Measurements from ENCODE around the gene LAMTOR4.
"Not testable (repeated sequence)": the region's sequence is repeated elsewhere in the genome, so short reads cannot be mapped to it uniquely, and the experiment has no call there.

LAMTOR4 gene

DNA sequence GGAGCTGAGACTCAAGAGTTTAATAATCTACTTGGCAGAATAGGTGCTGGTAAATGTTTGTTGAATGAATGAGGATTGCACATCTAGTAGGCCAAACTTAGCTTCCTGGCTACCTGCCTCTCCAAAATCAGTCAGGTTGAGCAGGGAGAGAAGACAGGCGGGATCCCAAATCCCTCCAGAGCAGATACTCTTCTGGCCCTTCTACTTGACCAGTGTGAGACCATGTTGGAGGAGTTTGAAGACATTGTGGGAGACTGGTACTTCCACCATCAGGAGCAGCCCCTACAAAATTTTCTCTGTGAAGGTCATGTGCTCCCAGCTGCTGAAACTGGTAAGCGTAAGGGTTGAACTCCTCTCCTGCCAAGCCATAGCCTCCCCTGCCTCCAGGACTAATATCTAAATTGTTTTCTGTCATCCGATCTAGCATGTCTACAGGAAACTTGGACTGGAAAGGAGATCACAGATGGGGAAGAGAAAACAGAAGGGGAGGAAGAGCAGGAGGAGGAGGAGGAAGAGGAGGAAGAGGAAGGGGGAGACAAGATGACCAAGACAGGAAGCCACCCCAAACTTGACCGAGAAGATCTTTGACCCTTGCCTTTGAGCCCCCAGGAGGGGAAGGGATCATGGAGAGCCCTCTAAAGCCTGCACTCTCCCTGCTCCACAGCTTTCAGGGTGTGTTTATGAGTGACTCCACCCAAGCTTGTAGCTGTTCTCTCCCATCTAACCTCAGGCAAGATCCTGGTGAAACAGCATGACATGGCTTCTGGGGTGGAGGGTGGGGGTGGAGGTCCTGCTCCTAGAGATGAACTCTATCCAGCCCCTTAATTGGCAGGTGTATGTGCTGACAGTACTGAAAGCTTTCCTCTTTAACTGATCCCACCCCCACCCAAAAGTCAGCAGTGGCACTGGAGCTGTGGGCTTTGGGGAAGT lies 24.2 kb upstream of the LAMTOR4 start:
- no peak for DNase-seq

DNA sequence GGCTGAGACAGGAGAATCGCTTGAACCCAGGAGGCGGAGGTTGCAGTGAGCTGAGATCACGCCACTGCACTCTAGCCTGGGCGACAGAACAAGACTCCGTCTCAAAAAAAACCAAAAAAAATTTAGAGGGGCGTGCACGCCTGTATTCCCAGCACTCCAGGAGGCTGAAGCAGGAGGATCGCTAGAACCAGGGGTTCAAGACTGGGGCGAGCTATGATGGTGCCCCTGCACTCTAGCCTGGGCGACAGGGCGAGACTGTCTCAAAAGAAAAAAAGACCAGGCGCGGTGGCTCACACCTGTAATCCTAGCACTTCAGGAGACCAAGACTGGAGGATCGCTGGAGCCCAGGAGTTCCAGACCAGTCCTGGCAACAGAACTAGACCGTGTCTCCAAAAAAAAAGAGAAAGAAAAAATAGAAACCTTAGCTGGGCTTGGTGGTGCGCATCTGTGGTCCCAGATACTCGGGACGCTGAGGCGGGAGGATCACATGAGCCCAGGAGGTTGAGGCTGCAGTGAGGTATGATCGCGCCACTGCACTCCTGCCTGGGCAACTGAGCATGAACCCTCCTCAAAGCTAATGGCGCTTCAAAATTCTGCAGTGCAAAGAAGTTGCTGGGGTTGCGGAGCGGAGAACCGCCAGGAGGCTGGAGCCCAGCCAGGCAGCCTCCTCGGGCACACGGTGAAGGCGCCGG lies 22.3 kb upstream of the LAMTOR4 start:
- no peak for DNase-seq

DNA sequence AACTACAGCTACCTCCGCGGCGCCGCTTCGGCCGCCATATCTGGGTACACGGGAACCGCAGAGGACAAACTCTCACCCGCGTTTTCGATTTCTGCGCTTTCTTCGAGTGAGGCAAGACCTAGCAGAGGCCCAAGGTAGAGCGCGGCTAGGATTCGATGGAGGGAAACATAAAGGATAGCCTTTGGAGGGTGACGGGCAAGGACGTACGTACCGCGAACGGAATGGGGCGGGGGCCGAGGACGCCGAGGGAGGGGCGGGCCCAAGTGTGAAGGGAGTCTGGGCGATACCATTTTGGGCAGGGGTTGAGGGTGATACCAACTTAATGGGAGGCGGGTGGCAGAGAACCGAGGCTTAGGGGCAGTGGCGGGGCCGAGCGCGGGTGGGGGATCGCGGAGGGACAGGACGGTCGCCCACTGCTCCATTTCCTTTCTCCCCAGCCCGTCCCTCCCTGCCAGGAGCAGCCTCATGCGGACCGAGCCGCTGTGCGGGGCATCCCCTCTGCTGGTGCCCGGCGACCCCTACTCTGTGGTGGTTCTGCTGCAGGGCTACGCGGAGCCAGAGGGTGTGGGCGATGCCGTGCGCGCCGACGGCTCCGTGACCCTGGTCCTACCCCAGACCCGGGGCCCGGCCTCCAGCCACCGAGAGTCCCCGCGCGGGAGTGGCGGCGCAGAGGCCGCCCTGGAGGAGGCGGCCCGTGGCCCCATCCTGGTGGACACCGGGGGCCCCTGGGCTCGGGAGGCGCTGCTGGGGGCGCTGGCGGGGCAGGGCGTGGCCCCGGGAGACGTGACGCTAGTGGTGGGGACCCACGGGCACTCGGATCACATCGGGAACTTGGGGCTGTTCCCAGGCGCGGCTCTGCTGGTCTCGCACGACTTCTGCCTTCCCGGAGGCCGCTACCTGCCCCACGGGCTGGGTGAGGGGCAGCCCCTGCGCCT lies 21.5 kb upstream of the LAMTOR4 start, which contains the start of gene MBLAC1:
Gene MBLAC1 (plus strand): TSS at position 37 of the 935 bp plus-strand sequence. CDS start 429 bp downstream, at position 466.
- peak; percentile 93 for DNase-seq

DNA sequence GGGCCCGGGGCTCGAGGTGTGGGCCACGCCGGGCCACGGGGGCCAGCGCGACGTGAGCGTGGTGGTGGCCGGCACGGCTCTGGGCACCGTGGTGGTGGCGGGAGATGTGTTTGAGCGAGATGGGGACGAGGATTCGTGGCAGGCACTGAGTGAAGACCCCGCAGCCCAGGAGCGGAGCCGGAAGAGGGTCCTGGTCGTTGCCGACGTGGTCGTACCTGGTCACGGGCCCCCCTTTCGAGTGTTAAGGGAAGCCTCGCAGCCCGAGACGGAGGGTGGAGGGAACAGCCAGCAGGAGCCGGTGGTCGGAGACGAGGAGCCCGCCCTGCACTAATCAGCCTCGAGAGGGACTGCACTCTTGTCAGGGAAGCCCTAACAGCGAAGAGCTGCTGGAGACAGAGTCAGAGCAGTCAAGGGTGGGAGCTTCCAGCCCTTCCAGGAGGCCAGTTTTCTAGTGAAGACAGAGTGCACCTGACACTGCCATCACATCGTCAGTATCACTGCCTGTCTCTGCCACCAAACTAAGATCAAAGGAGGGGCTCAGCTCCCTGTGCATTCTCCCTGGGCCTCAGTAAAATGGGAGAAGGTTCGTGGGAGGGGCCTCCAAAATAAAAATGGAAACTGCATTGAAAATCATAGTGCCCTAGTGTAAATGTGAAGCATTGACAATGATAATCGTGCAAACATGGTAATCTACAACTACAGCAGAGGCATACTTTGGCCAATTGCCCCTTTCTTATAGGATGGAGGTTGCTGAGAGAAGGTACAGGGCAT lies 20.7 kb upstream of the LAMTOR4 start:
- peak; percentile 17 for DNase-seq

DNA sequence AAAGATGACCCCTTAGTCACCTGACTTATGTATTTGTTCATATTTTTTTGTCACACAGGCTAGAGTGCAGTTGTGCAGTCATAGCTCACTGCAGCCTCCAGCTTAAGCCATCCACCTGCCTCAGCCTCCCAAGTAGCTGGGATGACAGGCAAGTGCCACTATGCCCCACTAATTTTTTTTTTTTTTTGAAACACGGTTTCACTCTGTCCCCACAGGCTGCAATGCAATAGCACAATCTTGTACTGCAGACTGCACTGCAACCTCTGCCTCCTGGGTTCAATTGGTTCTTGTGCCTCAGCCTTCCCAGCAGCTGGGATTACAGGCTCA lies 20.1 kb upstream of the LAMTOR4 start:
- DNase-seq, result no peak

DNA sequence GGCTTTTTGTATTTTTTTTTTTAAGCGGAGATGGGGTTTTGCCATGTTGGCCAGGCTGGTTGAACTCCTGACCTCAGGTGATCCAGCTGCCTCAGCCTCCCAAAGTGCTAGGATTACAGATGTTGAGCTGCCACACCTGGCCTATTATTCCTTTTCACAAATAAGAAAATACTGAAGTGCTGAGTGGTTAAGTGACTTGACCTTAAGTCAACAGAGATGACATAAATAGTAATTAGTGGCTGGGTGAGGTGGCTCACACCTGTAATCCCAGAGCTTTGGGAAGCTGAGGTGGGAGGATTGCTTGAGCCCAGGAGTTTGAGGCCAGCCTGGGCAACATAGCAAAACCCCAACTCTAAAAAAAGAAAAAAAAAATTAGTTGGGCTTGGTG lies 18.5 kb upstream of the LAMTOR4 start:
- DNase-seq, result not testable (repeated sequence)

DNA sequence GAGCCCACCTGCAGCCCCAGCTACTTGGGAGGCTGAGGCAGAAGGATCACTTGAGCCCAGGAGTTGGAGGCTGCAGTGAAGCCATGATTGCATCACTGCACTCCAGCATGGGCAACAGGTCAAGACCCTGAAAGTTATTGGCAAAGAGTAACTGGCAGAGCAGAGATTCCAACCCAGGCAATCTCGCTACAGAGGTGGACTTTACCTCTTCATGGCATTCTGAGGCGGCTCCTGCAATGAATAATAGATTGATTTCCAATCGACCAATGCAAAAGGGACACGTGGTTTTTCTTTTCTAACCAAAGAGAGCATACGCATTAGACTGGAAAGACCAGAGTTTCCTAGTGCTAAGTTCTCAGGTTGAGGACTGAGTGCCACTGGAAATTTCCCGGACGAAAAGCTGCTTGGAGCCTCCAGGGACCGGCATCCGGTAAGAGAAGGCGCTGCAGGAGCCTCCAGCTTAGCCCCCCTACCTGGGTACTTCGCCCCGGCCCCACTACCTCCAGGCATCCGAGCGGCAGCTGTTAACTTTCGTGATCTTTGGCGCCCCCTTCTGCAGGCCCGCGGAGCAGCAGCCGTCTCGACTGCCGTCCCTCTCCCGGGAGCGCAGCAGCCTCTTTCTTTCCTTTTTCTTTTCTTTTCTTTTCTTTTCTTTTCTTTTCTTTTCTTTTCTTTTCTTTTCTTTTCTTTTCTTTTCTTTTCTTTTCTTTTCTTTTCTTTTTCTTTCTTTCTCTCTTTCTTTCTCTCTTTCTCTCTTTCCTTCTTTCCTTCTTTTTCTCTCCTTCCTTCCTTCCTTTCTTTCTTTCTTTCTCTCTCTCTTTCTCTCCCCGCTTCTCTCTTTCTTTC lies 17.9 kb upstream of the LAMTOR4 start:
- peak; percentile 86 for DNase-seq

DNA sequence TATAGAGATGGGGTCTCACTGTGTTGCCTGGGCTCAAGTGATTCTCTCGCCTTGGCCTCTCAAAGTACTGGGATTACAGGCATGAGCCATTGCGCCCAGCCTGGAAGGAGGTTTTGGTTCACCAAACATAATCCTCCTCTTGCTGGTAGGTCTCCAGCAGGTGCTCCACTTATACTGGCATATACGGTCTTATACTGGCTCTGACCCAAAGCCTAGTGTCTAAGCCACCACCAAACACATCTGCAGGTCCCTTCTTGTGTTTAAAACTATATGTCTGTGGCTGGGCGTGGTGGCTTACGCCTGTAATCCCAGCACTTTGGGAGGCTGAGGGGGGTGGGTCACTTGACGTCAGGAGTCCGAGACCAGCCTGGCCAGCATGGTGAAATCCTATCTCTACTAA lies 16.6 kb upstream of the LAMTOR4 start:
- DNase-seq, result no peak

DNA sequence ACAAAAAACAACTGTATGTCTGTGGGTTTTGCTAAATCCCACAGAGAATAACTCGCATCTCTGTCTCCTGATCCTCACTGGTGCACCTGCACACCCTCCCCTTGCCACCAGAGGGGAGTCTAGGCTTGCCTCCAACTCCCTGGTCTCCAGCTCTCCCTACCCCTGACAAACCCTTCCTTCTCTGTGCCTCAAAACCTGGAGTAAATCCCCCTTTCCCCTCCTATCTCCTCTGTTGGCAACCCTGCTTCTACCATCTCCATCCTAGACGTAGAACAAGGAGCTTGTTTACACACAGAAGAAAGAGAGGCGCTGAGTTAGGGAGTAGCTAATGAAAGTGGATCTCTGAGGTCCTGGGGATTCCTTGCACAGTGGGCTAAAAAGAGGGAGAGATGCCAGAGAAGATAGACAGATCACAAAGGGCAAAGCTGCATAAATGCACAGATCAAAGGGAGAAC lies 16.0 kb upstream of the LAMTOR4 start:
- DNase-seq, result peak; percentile 70

DNA sequence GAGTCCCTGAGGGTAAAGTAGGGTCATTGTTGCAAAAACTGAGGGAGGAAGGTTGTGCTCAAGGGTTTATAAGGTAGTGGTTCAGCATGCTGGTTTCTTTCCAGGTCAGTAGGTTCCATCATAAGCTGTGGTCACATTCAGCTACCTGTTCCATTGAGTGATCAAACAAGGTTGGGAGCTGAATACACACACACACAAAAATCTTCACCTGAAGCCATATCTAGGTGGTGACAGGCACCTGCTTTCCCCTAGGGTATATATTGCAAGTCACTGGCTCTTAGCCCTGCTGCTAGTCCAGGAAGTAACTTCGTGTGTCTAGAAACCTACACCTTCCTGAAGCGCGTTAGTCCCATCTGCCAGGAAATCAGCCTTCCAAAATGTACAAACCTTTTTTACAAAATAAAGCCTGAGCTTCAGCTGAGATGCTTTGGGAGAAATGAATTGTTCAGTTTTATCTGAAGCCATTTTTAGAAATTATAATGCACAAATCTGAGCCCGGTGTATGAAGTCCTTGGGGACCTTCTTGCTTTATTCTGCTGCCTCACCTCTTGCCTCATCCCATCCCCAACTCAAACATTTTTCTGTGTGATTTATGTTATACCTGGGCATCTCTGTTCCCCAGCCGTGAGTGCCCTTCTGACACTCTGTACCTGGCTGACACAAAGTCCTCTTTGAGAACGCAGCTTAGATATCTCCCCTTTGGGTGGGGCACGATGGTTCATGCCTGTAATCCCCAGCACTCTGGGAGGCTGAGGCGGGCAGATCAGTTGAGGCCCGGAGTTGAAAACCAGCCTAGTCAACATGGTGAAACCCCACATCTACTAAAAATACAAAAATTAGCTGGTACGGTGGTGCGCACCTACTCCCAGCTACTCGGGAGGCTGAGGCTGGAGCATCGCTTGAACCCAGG lies 10.6 kb upstream of the LAMTOR4 start:
- DNase-seq, result no peak

DNA sequence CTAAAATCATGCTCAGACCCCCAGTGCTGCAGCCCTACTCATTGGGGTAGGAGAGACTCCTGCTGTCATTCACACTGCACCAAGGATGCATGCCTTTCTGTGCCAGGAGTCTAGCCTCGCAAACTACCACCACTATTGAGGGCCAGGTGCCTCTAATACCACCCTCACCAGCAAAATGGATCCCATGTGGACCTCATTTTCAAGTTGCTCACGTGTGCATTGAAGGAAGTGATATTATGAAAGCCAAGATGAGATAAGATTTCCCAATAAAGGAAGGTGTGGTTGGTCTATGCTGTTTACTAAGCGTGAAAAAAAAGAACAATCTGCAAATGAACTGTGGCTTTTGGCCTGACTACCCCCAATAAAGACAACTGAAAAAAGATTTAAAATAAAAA lies 7.2 kb upstream of the LAMTOR4 start:
- DNase-seq, result no peak

DNA sequence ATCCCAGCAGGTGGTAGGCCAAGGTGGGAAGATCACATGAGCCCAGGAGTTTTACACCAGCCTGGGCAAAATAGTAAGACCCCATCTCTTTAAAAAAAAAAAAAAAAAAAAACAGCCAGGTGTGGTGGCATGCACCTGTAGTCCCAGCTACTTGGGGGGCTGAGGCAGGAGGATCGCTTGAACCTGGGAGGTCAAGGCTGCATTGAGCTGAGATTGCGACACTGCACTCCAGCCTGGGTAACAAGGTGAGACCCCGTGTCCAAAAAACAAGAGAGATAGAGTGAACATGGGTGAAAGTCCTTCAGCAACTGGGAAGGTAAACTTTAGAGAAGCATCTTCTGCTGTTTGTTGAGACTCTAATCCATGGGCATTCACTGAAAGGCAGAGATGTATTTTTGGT lies 6.3 kb upstream of the LAMTOR4 start:
- no peak for DNase-seq

DNA sequence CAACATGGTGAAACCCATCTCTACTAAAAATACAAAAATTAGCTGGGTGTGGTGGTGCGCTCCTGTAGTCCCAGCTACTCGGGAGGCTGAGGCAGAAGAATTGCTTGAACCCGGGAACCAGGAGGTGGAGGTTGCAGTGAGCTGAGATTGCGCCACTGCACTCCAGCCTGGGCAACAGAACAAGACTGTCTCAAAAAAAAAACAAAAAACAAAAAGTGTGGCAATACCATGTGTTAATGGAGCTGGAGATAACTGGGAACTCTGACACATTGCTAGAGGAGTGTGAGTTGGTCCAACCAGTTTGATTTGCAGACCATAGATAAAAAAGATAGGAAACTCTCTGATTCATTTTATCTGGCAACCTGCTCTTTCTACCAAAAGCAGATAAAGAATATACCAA lies 2.4 kb upstream of the LAMTOR4 start:
- not testable (repeated sequence) for DNase-seq

DNA sequence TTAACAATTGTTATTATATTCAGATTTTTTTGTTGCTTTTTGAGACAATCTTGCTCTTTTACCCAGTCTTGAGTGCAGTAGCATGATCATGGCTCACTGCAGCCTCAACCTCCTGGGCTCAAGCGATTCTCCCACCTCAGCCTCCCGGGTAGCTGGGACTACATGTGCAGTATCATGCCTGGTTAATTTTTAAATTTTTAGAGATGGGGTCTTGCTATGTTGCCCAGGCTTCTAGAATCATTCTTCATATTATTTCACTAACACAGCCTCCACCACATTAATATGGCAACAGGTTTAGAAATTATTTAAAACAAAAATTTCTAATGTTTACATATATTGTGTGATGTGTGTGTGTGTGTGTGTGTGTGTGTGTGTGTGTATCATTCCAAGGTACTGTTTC lies 1.4 kb upstream of the LAMTOR4 start:
- no peak for DNase-seq

DNA sequence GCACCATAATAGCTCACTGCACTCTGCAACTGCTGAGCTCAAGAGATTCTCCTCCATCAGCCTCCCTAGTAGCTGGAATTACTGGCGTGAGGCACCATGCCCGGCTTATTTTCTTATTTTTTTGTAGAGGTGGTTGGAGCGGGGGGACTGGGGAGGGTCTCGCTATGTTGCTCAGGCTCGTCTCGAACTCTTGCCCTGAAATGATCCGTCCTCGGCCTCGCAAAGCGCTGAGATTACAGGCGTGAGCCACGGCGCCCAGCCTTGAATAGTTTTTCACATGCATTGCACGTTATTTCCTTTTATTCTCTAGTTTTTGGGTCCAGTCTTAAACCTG lies 526 bp upstream of the LAMTOR4 start:
- DNase-seq, result no peak

DNA sequence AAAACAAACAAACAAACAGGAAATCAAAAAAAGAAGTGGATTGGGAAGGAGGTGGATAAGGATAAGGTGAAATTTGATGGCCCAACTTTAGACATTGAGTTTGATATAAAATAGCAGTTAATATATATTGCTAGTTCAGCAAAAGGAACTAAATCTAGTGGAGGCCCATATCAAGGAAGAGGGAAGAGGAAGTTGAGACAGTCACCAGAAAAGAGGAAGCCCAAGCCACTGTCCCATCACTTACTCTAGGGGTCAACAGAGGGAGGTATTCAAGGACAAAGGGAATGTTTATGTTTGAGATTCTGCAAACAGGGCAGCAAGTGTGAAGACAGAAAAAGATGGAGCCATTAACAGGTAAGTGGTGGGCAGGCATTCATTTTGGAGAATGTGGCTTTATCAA lies 3.7 kb downstream of the LAMTOR4 start:
- no peak for DNase-seq

DNA sequence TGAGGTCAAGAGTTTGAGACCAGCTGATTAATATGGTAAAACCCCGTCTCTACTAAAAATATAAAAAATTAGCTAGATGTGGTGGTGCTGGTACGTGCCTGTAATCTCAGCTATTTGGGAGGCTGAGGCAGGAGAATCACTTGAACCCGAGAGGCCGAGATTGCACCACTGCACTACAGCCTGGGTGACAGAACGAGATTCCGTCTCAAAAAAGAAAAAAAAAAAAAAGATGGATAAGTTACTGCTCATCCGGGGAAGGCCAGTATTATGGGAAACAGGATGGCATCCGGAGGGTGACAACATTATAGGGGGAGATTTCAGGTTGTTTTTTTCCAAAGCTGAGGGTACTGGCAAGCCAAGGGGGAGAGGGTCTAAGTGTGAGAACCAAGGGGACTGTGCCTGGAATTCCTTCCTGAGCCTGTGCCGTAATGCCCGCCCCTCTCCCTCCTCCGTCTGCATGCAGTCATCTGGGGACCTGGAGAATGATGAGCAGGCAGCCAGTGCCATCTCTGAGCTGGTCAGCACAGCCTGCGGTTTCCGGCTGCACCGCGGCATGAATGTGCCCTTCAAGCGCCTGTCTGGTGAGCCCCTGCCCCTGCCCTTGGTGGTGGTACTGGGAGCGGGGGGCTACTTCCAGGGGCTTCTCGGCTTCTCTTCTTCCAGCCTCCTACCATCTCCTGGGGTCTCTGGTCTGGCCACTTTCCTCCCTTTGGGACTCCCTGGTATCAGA lies 4.4 kb downstream of the LAMTOR4 start:
- DNase-seq, result no peak

DNA sequence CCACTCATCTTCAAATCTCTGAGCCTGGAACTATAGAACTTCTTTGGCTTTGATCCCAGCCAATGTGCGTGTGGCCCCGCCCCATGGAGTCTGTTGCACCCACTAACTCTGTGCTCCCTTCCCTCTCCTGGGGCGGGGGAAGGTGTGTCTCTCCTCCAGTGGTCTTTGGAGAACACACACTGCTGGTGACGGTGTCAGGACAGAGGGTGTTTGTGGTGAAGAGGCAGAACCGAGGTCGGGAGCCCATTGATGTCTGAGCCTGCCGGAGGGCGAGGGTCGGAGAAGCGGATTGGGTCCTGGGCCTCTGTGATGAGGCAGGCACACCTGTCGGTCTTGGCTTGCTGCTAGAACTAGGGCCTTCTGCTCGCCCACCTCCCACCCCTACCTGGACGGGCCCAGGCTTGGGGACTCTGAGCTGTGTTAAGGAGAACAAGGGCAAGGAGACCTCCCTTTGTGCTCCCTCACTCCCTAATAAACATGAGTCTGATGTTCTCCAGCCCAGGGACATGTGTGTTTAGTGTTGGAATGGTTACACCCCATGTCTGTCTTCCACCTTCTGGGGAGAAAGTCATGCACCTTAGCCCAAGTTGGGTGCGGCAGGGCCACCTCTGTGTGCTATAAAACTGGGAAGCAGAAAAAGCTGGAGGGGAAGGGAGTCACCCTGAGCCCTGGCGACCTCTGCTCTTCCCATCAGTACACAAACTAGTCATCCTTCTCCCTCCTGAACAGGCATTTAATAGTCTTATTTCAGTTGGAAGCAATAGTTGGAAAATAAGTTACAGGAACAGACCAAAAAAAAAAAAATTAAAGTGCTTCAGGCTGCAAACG lies 5.2 kb downstream of the LAMTOR4 start:
- no peak for DNase-seq
